ENCODE results near the gene ZNHIT3.

Gene ZNHIT3

DNA sequence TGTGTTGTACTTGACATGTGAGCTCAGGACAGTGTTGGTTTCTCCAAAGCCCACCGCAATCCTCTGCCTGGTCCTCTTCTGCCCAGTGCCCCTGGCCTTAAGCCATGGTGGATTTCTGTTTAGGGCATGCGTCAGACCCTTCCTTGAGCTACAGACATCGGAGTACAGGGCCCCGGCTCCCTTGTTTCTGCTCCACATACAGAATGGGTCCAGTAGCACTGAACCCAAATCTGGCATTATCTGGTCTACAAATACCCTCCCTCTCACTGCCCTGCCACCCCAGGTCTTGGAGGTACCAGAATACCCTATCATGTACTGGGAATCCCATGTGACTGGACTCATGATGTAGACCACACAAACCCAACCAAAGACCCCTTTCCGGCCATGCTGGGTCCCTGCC lies 27.4 kb upstream of the ZNHIT3 start:
- Histone ChIP-seq H3K4me1 (ENCODE audit: insufficient read depth, low read length) (no peaks in the 10 kb centered on the region), H3K9me3 (ENCODE audit: insufficient read depth, low read length, severe bottlenecking) (no peaks in the 10 kb centered on the region), H3K4me3 (ENCODE audit: low read depth in 1 of 2, low read length in 2 of 2) (no peak overlapping the region), H3K9ac (ENCODE audit: low read depth, low read length) (no peak overlapping the region), H3K79me2 (ENCODE audit: insufficient read depth, low read length) (no peaks in the 10 kb centered on the region), H3K27me3 (ENCODE audit: insufficient read depth, low read length, poor library complexity) (peaks cover 5% of the 10 kb centered on the region), H3K36me3 (ENCODE audit: insufficient read depth, low read length) (no peaks in the 10 kb centered on the region), H3K27ac (ENCODE audit: low read length) (no peak overlapping the region), H4K20me1 (ENCODE audit: insufficient read depth, low read length) (no peaks in the 10 kb centered on the region; the same call in 1 of the 2 replicates), H3K4me2 (ENCODE audit: insufficient read depth, low read length) (no peak overlapping the region), H2AFZ (ENCODE audit: low read depth, low read length) (no peak overlapping the region)
- ATAC-seq (ENCODE audit: insufficient read depth, low read depth) (no peak), DNase-seq (no peak)
- TF ChIP-seq EZH2 (IDR thresholded peaks at IDR 0.05; ENCODE audit: borderline replicate concordance, low read depth, low read length, severe bottlenecking): no peak
- TF ChIP-seq, protein P1, sequence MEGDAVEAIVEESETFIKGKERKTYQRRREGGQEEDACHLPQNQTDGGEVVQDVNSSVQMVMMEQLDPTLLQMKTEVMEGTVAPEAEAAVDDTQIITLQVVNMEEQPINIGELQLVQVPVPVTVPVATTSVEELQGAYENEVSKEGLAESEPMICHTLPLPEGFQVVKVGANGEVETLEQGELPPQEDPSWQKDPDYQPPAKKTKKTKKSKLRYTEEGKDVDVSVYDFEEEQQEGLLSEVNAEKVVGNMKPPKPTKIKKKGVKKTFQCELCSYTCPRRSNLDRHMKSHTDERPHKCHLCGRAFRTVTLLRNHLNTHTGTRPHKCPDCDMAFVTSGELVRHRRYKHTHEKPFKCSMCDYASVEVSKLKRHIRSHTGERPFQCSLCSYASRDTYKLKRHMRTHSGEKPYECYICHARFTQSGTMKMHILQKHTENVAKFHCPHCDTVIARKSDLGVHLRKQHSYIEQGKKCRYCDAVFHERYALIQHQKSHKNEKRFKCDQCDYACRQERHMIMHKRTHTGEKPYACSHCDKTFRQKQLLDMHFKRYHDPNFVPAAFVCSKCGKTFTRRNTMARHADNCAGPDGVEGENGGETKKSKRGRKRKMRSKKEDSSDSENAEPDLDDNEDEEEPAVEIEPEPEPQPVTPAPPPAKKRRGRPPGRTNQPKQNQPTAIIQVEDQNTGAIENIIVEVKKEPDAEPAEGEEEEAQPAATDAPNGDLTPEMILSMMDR (IDR thresholded peaks at IDR 0.05; ENCODE audit: borderline replicate concordance, extremely low read depth, low read length, poor library complexity, severe bottlenecking): no peak

GRCh38 chr17:36459601-36460000 lies 26.9 kb upstream of the ZNHIT3 start:
- no peak for DNase-seq
- H2AFZ ChIP-seq (ENCODE audit: low read depth, low read length): no peak overlapping the region
- TF ChIP-seq EZH2 (IDR thresholded peaks at IDR 0.05; ENCODE audit: borderline replicate concordance, low read depth, low read length, severe bottlenecking): no peak
- TF ChIP-seq, protein P1 (IDR thresholded peaks at IDR 0.05; ENCODE audit: borderline replicate concordance, extremely low read depth, low read length, poor library complexity, severe bottlenecking): no peak
- peaks cover 5% of the 10 kb centered on the region for H3K27me3 ChIP-seq (ENCODE audit: insufficient read depth, low read length, poor library complexity)
- H3K36me3 ChIP-seq (ENCODE audit: insufficient read depth, low read length): no peaks in the 10 kb centered on the region
- ATAC-seq (ENCODE audit: insufficient read depth, low read depth): no peak
- no peaks in the 10 kb centered on the region for H3K79me2 ChIP-seq (ENCODE audit: insufficient read depth, low read length)
- H3K9ac ChIP-seq (ENCODE audit: low read depth, low read length): no peak overlapping the region
- no peaks in the 10 kb centered on the region for H3K4me1 ChIP-seq (ENCODE audit: insufficient read depth, low read length)
- no peak overlapping the region for H3K4me3 ChIP-seq (ENCODE audit: low read depth in 1 of 2, low read length in 2 of 2)
- no peak overlapping the region for H3K4me2 ChIP-seq (ENCODE audit: insufficient read depth, low read length)
- H4K20me1 ChIP-seq (ENCODE audit: insufficient read depth, low read length): no peaks in the 10 kb centered on the region; the same call in 1 of the 2 replicates
- no peaks in the 10 kb centered on the region for H3K9me3 ChIP-seq (ENCODE audit: insufficient read depth, low read length, severe bottlenecking)
- H3K27ac ChIP-seq (ENCODE audit: low read length): no peak overlapping the region

GRCh38 chr17:36460265-36460937 lies 26.1 kb upstream of the ZNHIT3 start:
- Histone ChIP-seq H3K4me2 (ENCODE audit: insufficient read depth, low read length) (no peak overlapping the region), H3K79me2 (ENCODE audit: insufficient read depth, low read length) (no peaks in the 10 kb centered on the region), H4K20me1 (ENCODE audit: insufficient read depth, low read length) (no peaks in the 10 kb centered on the region; the same call in 1 of the 2 replicates), H3K27ac (ENCODE audit: low read length) (no peak overlapping the region), H3K4me1 (ENCODE audit: insufficient read depth, low read length) (no peaks in the 10 kb centered on the region), H3K4me3 (ENCODE audit: low read depth in 1 of 2, low read length in 2 of 2) (no peak overlapping the region), H3K36me3 (ENCODE audit: insufficient read depth, low read length) (no peaks in the 10 kb centered on the region), H3K9ac (ENCODE audit: low read depth, low read length) (no peak overlapping the region), H2AFZ (ENCODE audit: low read depth, low read length) (no peak overlapping the region), H3K27me3 (ENCODE audit: insufficient read depth, low read length, poor library complexity) (peaks cover 5% of the 10 kb centered on the region), H3K9me3 (ENCODE audit: insufficient read depth, low read length, severe bottlenecking) (no peaks in the 10 kb centered on the region)
- DNase-seq (no peak), ATAC-seq (ENCODE audit: insufficient read depth, low read depth) (no peak)
- TF ChIP-seq, protein P1 (IDR thresholded peaks at IDR 0.05; ENCODE audit: borderline replicate concordance, extremely low read depth, low read length, poor library complexity, severe bottlenecking): no peak
- no peak for TF ChIP-seq EZH2 (IDR thresholded peaks at IDR 0.05; ENCODE audit: borderline replicate concordance, low read depth, low read length, severe bottlenecking)

Data from DND-41 (cell line).